Stimulated activated CD8-positive, alpha-beta memory T cell treated with anti-CD3 and anti-CD28 coated beads, Interleukin-7, amount 100 ng/mL, for 4 hours (primary cell): Measurements from ENCODE around the gene CLTA.
A peak's percentile ranks its signal among the peaks of the same experiment; 100 is the strongest.

Source experiments
- DNase-seq, 2 donors: peaks; one replicate each; pipeline ENCODE4 v3.0.0-alpha.2; 2020; ENCODE audit warnings: low read depth in 2 of 2

CLTA gene, protein sequence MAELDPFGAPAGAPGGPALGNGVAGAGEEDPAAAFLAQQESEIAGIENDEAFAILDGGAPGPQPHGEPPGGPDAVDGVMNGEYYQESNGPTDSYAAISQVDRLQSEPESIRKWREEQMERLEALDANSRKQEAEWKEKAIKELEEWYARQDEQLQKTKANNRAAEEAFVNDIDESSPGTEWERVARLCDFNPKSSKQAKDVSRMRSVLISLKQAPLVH

DNA sequence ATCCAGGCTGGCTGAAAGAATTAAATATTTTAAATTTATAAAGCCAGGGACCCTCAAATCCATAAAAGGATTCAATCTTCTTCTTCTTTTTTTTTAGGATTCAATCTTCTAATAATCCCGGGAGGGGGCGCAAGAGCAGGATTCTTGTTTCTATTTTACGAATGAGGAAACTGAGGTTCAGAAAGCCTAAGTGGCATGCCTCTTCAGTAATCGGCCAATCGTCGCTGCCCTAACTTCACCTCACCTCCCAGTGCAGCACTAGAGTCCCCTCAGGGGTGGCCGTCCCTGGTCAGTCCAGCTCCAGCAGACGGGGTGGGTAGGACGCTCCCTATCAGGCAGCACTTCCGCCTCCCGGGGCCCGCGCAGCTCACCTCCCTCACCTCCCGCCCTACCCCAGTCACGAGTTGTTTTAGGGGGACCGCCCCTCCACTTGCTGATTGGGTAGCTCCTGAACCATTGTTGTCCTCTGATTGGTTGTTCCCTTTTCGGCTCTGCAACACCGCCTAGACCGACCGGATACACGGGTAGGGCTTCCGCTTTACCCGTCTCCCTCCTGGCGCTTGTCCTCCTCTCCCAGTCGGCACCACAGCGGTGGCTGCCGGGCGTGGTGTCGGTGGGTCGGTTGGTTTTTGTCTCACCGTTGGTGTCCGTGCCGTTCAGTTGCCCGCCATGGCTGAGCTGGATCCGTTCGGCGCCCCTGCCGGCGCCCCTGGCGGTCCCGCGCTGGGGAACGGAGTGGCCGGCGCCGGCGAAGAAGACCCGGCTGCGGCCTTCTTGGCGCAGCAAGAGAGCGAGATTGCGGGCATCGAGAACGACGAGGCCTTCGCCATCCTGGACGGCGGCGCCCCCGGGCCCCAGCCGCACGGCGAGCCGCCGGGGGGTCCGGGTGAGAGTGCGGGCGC lies at the start of gene CLTA:
CLTA (plus strand) TSS at position 534 of the 902 bp plus-strand sequence; CDS start at position 670, 136 bp downstream.
- peak; percentile 91 to 94 for DNase-seq

DNA sequence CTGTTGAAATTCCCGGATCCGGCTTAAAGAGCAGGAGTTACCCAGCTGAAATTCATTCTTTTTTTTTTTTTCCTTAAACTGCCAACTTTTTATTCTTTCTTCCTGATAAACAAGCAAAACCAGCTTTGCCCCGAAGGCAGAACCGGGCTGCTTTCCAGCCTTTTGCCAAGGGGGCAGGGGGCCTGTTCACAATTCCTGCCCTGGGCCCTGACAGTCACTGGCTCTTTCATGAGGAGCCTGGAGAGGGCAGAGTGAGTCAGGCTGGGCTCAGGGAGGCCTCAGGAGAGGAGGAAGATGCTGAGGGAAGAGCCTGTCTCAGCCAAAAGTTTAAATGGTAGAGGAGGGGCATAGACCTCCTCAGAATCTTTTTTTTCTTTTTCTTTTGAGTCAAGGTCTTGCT lies 49.4 kb upstream of the CLTA start:
- DNase-seq, result no peak

DNA sequence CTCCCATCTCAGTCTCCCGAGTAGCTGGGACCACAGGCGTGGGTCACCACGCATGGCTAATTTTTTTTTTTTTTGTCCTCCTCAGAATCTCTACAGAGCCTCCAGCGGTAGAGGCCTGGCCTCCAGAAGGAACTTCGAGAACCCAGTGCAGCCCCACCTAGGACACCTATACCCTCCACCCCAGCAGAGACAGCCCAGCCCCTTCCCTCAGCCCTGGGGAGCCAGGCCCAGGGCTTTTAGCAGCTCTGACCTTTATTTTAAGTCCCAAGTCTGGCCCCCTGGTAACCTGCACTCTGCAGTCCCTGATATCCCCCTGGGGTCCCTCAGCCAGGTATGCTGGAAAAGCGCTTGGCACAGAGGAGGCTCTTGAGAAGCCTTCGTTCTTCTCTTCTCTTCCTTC lies 49.0 kb upstream of the CLTA start:
- DNase-seq, result no peak

DNA sequence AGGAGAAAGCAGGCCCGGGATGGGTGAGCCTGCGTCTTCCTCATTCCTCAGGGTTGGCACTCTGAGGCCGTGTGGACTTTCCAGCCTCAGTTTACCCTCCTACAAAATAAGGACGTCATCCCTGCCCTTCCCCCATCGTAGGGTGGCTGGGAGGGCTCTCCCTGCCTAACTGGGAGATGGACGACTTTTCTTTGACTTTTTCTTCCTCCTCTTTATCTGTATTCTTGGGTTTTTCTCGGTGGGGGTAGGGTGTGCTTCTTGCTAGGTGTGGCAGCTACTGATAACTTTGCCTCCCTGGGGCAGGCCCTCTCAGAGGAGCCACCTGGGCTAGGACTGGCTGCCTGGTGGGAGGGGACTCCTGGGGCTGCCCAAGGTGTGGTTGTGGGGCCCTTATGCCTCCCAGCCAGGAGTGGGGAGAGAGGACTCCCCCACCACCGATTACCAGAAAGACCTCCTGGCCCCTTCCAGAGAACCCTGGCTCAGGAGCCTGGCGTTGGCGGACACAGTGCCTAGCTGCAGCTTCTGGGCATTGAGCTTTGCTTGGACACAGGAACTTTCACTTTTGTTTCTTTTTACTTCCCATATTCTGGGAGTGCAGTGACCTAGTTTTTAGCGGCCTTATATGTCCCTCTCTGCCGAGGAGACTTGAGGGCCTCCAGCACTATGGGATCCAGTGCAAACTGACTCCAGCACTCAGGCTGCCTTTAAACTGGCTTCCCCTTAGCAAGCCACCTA lies 48.0 kb upstream of the CLTA start:
- DNase-seq, result no peak

DNA sequence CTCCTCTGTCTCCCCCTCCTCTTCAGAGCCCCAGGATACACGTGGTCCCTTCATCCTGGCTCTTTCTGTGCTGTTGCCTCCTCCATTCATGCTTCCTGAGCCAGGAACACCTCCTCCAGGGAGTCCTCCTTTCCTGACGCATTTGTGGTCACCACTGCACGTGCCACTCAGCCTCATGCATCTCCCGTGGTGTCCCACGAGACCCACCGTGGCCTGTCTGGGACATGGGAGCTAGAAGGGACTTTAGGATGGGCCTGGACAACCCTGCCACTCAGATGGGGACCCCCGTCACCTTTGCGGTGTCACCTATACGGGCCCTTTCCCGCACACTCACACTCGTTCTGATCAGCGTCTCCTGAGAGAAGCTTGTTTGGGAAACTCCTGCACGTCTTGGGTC lies 47.5 kb upstream of the CLTA start:
- DNase-seq, result no peak

DNA sequence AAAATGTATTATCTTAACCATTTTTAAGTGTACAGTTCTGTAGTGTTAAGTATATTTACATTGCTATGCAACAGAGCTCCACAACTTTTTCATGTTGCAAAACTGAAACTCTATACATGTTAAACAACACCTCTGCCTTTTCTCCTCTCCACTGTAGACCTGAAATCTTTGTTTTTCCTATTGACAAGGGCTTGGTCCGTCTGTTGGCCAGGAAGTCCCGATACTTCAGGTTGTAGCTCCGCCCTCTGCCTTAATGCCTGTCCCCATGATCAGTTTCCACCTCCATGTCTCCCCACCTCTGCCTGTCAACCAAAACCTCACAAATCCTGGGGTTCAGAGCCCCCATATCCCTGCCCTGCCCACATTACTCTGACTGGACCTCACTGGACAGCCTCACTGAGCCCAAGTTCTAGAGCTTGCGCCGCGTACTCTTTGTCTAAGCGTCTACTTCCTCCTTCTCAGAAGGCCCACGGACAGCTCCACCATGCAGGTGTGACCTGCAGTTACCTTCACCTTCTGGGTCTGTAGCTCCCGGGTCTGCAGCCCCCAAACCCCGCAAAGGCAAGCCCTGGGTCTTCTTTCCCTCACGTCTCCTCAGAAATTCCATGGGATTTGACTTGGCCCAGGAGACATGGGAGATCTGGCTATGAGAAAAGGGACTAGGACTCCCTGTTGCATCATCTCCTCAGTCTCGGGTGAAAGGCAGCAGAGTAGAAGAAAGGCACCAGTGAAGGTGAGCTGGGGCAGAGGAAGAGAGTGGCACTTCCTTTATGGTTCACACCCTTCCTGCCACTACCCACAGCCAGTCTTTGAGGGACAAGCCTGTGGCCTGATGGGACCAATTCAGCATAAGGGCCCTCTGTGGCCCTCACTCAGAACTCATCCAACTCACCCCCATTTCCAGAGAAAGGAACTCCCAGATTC lies 46.1 kb upstream of the CLTA start:
- DNase-seq, result no peak

DNA sequence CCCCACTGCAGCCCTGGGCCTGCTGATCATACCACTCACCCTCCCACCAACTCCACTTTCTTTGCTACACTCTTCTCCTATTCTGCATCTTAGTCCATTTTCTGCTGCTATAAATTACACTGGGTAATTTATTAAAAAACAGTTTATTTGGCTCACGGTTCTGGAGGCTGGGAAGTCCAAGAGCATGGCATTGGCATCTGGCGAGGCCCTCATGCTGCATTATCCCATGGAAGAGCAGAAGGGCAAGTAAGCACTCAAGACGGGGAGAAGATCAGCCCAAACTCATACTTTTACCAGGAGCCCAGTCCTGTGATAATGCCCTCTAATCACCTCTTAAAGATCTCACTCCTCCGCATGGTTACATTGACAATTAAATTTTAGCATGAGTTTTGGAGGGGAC lies 44.8 kb upstream of the CLTA start:
- no peak for DNase-seq

DNA sequence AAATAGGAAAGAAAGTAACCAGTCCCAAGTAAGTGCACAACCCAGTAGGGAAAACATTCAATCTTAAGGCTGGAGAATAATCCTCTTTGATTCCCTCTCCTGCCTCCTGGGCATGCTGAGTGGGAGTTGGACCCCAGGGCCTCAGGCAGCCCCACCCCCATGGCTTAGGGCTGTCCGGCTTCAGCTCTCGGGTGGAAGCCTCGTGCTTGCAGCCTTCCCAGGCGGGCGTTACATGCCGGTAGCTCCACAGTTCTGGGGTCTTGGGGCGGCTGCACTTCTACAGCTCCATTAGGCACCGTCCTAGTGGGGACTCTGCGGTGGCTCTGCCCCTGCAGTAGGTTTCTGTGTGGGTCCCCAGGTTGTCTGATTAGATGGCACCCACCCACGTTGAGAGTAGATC lies 44.1 kb upstream of the CLTA start:
- DNase-seq, result no peak

DNA sequence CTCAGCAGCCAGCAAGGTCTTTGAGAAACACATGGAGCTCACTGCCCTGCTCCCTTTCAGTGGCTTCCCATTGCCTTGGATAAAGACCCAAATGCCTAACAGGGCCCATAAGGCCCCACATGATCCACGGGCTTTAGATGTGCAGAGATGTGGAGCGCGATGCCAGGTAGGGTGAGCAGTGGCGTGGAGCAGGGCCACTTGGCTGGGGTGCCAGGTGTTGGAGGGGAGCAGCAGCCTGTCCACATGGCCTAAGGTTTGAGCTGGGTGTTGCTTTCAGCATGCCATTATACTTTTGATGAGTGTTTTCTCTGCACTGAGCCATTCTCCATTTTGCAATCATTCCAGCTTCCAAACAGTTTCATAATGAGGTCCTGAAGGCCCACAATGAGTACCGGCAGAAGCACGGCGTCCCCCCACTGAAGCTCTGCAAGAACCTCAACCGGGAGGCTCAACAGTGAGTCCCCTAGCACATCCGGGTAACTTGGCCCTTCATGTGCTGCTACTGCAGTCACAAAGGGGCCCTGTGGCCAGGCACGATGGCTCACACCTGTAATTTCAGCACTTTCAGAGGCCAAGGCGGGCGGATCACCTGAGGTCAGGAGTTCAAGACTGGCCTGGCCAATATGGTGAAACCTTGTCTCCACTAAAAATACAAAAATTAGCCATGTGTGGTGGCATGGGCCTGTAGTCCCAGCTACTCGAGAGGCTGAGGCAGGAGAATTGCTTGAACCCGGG lies 43.1 kb upstream of the CLTA start:
- DNase-seq, result no peak

DNA sequence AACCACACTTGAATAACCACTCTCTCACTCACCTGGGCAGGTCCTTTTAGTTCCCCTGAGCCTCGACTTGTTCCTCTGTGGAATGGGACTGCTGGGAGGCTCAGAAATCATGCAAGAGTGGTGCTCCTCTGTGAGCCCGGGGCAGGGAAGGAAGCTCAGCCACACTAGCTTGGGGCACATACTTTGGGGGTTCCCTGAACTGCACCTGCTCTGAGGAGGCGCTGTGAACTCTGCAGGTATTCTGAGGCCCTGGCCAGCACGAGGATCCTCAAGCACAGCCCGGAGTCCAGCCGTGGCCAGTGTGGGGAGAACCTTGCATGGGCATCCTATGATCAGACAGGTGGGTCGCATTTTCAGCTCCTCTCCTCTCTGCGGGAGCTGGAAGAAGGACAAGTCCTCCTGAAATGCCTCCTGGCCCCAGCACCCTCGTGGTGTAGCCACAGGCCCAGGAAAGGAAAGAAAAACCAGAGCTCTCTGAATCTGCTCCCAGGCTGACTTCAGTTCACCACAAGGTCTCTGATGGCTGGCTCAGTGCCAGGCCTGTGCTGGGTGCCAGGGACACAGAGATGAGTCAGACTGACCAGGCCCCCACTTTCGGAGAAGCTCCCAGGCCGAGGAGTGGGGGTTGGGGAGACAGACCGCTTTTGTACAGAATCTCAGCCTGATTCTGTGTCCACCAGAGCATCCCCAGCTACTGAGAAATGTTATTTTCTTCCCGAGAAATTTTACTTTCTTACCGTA lies 42.2 kb upstream of the CLTA start:
- DNase-seq, result peak; percentile 57 to 73

DNA sequence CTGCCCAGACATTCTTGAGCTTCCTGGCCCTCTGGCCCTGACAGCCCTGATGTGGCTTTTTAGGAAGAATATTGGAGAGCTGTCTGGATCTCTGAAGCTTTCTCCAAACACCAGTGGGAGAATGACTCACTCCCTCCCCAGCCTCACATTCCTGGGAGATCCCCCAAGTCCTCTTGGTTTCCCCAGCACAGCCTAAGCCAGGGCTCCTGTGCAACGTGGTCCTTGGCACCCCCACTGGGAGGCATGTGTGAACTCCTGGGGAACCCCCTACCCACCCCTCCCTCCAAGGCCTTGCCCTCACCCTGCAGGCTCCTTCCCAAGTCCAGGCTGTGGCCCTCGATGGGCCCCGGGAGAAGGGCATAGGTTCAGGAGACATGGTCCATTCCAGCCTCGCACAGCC lies 41.5 kb upstream of the CLTA start:
- DNase-seq, result no peak

DNA sequence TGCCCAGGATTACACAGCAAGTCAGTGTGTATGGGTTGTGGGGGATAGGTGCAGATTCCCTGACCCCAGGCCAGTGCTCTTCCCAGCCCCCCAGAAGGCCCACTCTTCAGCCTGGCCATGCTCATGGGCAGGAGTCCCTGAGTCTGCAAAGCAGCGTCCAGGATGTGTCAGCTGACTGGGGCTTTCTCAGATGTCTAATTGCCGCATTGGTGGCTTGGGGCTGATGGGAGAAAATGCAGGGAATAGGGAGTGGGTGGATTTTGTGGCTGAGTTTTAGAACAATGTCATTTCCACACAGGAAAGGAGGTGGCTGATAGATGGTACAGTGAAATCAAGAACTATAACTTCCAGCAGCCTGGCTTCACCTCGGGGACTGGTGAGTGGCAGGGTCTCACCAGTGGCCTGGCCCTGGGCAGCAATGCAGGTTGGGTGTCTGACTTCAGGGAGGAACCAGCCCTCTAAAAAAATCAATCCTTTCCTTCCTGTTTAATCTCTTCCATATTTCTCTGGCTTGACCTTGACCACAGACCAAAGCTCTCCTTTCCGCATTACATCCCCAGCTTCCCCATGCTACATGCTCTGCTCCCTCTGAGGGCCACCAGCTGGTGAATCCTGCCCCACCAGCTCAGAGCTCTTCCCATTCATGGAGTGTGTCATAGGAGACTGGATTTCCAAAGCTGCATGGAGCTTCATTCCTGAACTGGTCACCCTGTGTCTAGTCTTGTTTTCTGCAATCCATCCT lies 40.0 kb upstream of the CLTA start:
- no peak for DNase-seq

DNA sequence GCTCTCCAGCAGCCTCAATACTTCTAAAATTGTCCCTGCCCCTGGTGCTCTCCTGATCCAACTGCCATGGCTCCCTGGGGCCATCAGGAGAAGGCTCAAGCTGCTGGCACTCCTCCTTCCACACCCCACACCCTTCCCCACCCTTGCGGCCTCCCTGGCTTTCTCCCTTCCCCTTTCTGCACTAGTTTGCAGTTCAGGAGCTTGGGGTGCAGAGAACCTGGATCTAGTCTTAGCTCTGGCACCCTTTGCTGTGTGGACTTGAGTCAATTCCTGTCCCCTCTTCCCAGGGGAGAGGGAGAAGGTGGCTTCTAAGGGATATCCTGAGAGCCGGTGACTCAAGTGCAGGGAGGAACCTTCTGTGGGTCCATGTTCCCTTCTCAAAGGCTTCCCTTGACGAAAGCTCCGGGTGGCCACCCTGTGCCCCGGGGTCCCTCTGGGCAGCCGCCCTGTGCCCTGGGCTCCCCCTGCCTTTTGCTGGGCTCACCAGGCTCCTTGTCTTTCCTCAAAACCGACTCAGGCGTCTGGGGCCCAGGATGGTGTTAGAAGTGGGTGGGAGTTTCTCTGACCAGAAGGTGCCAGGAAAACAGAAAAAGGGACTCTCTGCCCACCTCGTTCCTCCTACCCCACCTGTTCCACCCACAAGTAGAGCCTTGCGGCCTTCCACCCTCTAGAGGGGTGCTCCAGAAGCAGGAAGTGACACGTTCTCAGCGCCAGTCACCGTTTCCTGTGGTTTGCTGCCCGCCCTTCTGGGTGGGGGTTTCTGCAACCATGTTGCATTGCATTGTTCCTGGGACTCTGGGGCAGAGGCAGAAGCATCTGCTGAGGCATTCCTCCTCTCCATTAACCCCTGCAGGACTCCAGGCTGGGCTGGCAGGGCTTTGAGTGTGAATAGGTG lies 39.2 kb upstream of the CLTA start:
- peak; percentile 87 to 91 for DNase-seq

DNA sequence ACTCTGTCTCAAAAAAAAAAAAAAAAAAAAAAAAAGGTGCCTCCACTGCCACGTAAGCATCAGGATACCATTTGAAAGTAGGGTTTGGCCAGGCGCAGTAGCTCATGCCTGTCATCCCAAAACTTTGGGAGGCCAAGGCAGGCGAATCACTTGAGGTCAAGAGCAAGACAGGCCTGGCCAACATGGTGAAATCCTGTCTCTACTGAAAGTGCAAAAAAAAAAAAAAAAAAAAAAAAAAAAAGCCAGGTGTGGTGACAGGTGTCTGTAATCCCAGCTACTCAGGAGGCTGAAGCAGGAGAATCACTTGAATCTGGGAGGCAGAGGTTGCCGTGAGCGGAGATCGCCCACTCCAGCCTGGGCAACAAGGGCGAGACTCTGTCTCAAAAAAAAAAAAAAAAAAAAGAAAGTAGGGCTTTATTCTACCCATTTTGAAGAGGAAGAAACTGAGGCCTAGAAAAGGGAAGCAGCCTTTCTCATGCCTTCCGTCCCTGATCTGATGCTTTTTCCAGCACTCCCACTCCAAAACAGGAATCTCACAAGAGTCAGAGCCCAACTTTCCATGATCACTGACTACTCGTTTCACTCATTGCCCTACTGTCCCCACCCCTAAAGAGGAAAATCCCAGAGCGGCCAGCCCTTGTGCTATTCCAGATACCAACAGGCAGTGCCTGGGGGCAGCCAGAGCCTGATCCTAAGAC lies 37.8 kb upstream of the CLTA start:
- DNase-seq, result no peak

DNA sequence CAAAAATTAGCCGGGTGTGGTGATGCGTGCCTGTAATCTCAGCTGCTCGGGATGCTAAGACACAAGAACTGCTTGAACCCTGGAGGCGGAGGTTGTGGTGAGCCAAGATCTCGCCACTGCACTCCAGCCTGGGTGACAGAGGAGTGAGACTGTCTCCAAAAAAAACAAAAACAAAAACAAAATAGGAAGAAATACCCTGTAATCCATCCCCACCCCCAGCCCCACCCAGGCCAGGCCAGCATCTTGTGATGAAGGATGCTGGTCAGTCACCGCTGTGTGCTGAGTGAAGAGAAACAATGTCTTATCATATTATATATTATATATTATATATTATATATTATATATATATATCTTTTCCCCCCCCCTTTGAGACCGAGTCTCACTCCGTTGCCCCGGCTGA lies 37.0 kb upstream of the CLTA start:
- DNase-seq, result no peak

DNA sequence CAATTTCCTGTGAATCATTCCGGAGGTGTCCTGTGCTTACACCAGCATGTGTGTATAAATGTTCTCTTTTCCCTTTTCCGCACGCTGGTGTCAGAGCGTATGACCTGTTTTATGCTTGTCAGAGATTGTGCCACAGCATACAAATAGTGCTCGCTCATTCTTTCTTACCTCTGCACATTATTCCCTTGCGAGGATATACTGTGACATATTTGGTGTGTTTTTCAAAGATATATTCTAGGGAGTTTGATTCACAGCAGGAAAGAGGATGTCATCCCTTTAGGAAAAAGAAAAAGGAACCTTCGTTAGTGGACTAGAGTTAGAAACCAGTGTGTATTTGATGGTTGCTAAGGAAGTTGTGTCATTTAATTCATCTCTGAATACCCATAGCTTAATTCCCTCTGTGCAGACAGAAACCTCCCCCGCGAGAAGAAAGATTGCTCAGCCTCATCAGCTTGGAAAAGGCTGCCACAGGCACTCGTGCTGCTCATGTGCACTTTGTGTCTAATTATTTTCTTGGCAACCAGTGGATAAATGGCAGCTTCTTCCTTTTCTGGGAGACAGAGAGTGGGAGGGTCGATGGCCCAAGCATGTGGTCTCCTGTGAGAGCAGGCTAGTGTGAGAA lies 36.3 kb upstream of the CLTA start:
- no peak for DNase-seq

DNA sequence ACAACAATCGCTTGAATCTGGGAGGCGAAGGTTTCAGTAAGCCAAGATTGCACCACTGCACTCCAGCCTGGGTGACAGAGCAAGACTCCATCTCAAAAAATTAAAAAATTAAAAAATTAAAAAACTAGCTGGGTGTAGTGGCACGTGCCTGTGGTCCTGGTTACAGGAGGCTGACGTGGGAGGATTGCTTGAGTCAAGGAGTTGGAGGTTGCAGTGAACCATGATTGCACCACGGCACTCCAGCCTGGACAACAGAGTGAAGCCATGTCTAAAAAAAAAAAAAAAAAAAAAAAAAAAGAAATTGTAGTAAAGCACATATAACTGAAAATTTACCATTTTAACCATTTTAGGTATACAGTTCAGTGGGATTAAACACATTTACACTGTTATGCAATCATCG lies 34.6 kb upstream of the CLTA start:
- DNase-seq, result no peak
